Measurements from ENCODE around the gene C16orf54. TPM values are rescaled to one million over a fixed set of nuclear protein-coding genes. Genes with fewer than 3 reads are reported as not detected.
"Not testable (repeated sequence)": the region's sequence is repeated elsewhere in the genome, so short reads cannot be mapped to it uniquely, and the experiment has no call there.

C16orf54 gene
- polyA plus RNA-seq, 1 experiment, result not detected

GRCh38 chr16:29779474-29779873 is 33.7 kb upstream of the C16orf54 start:
- H3K4me3 ChIP-seq (ENCODE audit: low read depth, low read length), result no peak overlapping the region
- peaks cover 26% of the 10 kb centered on the region for H3K27me3 ChIP-seq (ENCODE audit: control insufficient read depth, insufficient read depth, low read length)
- CTCF ChIA-PET, result interaction anchor here (1.1 kb wide), 1 partner anchor 9 kb away, joined by 3 read pairs; no protein-coding TSS in a partner anchor
- H3K27ac ChIP-seq (ENCODE audit: low read depth, low read length), result no peak overlapping the region
- POLR2A ChIA-PET, result no interaction called here
- DNase-seq (ENCODE audit: low read depth, low spot score), result no peak
- no peak for TF ChIP-seq CTCF (IDR thresholded peaks at IDR 0.05; ENCODE audit: low read depth, low read length)
- H3K9me3 ChIP-seq (ENCODE audit: control insufficient read depth, insufficient read depth, low read length), result no peaks in the 10 kb centered on the region

- DNase-seq (ENCODE audit: low read depth, low spot score), result no peak
- Histone ChIP-seq H3K4me3 (ENCODE audit: low read depth, low read length) (no peak within 1 kb of the TSS), H3K9me3 (ENCODE audit: control insufficient read depth, insufficient read depth, low read length) (no peaks in the 10 kb centered on the region), H3K27ac (ENCODE audit: low read depth, low read length) (no peak within 1 kb of the TSS), H3K27me3 (ENCODE audit: control insufficient read depth, insufficient read depth, low read length) (peaks cover 26% of the 10 kb centered on the region)
- ChIA-PET POLR2A (interaction anchor here (0.7 kb wide), 1 partner anchor 854 kb away, joined by 15 read pairs; no protein-coding TSS in a partner anchor), CTCF (interaction anchor here (0.6 to 1.0 kb wide), 2 partner anchors 13 to 70 kb away, joined by 3 read pairs; partner anchors contain the start of gene KIF22)
- no peak for TF ChIP-seq CTCF (IDR thresholded peaks at IDR 0.05; ENCODE audit: low read depth, low read length)
Measured at GRCh38 chr16:29777576-29778350, 32.0 kb upstream of the C16orf54 start, which contains the start of gene ZG16. ZG16 (plus strand) TSS chr16:29778256; CDS start chr16:29779267, 1,011 bp downstream.

- DNase-seq (ENCODE audit: low read depth, low spot score), result no peak
- H3K27ac ChIP-seq (ENCODE audit: low read depth, low read length), result no peak overlapping the region
- no peak overlapping the region for H3K4me3 ChIP-seq (ENCODE audit: low read depth, low read length)
- no peak for TF ChIP-seq CTCF (IDR thresholded peaks at IDR 0.05; ENCODE audit: low read depth, low read length)
- ChIA-PET POLR2A (no interaction called here), CTCF (no interaction called here)
- H3K27me3 ChIP-seq (ENCODE audit: control insufficient read depth, insufficient read depth, low read length), result peaks cover 15% of the 10 kb centered on the region
- H3K9me3 ChIP-seq (ENCODE audit: control insufficient read depth, insufficient read depth, low read length), result no peaks in the 10 kb centered on the region
Measured at GRCh38 chr16:29775742-29776408, 30.1 kb upstream of the C16orf54 start.

- Histone ChIP-seq H3K27ac (ENCODE audit: low read depth, low read length) (no peak overlapping the region), H3K9me3 (ENCODE audit: control insufficient read depth, insufficient read depth, low read length) (no peaks in the 10 kb centered on the region), H3K4me3 (ENCODE audit: low read depth, low read length) (no peak overlapping the region), H3K27me3 (ENCODE audit: control insufficient read depth, insufficient read depth, low read length) (peaks cover 14% of the 10 kb centered on the region)
- no peak for TF ChIP-seq CTCF (IDR thresholded peaks at IDR 0.05; ENCODE audit: low read depth, low read length)
- CTCF ChIA-PET, result interaction anchor here (0.6 kb wide), 1 partner anchor 17 kb away, joined by 3 read pairs; no protein-coding TSS in a partner anchor
- DNase-seq (ENCODE audit: low read depth, low spot score), result no peak
- POLR2A ChIA-PET, result no interaction called here
Measured at GRCh38 chr16:29774730-29775129, 28.9 kb upstream of the C16orf54 start.

GRCh38 chr16:29772330-29772729 is 26.5 kb upstream of the C16orf54 start:
- H3K27ac ChIP-seq (ENCODE audit: low read depth, low read length); CTCF ChIA-PET; POLR2A ChIA-PET; H3K27me3 ChIP-seq (ENCODE audit: control insufficient read depth, insufficient read depth, low read length); H3K9me3 ChIP-seq (ENCODE audit: control insufficient read depth, insufficient read depth, low read length); H3K4me3 ChIP-seq (ENCODE audit: low read depth, low read length); DNase-seq (ENCODE audit: low read depth, low spot score): not testable (repeated sequence)

Data from AG04450 (cell line).